Measurements from ENCODE around the gene PTCHD4.

- TF ChIP-seq, protein P1, sequence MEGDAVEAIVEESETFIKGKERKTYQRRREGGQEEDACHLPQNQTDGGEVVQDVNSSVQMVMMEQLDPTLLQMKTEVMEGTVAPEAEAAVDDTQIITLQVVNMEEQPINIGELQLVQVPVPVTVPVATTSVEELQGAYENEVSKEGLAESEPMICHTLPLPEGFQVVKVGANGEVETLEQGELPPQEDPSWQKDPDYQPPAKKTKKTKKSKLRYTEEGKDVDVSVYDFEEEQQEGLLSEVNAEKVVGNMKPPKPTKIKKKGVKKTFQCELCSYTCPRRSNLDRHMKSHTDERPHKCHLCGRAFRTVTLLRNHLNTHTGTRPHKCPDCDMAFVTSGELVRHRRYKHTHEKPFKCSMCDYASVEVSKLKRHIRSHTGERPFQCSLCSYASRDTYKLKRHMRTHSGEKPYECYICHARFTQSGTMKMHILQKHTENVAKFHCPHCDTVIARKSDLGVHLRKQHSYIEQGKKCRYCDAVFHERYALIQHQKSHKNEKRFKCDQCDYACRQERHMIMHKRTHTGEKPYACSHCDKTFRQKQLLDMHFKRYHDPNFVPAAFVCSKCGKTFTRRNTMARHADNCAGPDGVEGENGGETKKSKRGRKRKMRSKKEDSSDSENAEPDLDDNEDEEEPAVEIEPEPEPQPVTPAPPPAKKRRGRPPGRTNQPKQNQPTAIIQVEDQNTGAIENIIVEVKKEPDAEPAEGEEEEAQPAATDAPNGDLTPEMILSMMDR (IDR thresholded peaks at IDR 0.05), result no peak
- no peak for TF ChIP-seq POLR2A (IDR thresholded peaks at IDR 0.05)
These were observed 32.9 kb downstream of the PTCHD4 start for GRCh38 chr6:48078120-48078519.

Measured in testis (tissue), 2 donors.